GM21786 (cell line): ENCODE measurements around the gene UBL7.

Experiments
- ATAC-seq: cut with Tn5 transposase; IDR thresholded peaks from one replicate; pipeline ENCODE4 v1.9.1; 2021; ENCODE audit not compliant: unreplicated experiment

UBL7 gene

DNA sequence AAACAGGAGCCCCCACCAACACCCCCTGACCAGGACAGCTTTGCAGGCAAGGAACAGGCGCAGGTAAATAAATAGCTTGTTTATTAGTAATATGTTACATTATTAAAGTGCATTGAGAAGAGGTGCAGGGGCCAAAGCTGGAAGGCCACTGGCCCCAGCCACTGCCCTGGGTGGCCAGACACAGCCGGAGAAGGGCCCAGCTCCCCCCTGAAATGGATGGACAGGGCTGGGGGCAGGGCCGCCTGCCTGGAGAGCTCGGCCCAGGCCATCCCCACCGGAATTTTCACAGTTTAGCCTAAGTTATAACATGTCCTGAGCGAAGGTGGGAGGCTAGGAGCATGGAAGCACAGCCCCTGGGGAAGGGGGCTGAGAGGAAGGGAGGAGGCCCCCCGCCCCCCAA is 51.7 kb downstream of the UBL7 start:
- ATAC-seq, result no peak

DNA sequence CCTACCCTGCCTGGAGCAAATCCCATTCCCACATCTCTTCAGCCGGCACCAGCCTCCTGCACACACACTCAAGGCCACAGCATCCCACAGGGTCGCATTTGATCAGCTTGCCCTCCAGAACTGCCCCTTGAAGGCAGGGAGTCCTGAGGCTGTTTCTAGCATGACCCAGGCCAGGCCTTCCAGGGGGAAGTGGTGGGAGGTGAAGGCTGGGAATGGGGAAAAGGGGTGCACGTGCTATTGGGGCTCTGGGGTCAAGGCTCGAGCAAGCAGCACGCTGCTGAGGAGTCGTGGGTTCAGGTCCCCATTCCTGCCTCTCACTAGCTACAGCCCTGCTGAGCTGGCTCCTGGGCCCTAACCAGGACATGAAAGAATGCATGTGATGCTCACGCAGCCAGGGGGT is 52.1 kb downstream of the UBL7 start:
- no peak for ATAC-seq

DNA sequence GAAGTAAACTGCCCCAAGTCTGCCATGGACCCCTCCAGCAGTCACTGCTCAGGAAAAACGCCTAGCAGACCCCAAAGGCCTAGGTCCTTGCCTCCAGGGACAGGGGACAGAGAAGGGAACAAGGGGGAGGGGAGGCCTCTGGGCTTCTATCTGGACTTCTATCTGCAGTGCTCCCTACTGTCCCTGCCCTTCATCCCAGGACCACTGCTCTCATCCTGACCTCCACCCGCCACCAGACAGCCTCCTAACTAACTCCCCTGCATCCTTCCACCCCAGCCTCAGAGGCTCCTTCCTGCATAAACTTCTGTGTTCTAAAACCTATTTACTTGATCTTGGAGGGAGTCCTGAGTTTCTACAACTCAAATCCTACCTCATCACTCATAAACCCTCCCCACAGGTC is 52.6 kb downstream of the UBL7 start:
- ATAC-seq, result no peak

DNA sequence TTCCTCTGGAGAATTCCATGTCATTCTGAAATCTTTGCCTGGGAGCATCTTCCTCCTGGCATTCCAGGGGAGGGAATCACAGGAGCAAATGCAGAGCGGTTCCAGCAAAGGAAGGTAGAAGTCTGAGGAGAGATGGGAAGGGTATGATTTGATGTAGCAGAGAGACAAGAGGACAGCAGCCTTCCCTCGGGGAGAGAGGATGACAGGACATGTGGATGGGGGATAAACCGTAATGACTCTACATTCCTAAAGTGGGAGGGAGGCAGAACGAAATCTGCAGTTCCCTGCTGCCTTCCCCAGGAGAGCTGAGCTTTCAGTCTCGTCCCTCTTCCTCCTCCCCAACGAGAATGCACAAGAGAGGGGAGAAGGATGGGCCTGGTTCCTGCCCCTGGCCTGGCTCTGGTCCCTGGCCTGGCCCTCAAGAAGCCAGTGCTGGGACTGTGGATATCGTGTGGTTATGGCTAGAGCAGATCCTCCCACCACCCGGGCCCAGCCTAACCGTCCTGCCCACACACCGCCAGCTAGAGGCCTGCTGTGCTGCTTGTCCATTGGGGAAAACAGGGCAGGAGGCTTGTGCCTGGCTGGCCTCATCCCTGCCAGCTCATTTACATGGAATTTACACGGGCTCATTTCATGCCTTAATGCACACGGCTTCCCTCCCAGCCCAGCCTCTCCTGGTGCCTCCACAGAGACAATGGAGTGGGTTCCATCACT is 53.8 kb downstream of the UBL7 start:
- ATAC-seq, result no peak

DNA sequence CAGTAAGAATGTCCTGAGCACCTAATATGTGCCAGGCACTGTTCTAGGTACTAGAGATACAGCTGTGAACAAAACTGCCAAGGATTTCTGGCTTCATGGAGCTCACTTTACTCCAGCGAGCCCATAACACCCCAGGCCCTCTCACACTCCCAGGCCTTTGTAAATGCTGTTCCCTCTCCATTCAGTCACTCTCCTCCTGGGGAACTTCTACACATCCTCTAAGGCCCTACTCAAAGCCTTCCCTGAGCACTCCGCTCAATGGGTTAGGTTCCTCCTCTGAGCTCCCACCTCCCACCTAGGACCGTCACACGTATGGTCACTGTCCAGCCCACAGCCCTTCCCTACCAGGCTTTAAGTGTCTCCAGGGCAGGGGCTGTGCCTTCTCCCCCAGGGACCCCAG is 54.4 kb downstream of the UBL7 start:
- ATAC-seq, result no peak

DNA sequence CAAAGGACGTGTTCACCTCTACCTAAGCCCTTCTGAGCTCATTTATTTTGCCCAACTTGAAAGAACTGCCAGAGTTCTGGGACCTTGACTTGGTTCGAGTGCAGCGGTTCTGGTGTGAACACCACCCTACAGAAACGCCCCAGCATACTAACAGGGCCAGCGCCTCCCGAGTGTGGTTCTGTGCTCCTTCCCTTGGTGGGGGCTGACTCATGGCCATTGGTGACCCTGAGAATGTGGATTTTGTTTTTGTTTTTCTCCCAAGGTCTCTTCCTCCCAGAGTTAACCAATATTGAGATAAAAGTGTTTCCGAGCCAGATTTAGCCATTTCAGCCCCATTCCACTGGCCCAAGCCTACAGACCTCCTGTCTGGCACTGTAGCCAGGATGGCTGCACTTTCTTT is 55.1 kb downstream of the UBL7 start:
- ATAC-seq, result no peak

DNA sequence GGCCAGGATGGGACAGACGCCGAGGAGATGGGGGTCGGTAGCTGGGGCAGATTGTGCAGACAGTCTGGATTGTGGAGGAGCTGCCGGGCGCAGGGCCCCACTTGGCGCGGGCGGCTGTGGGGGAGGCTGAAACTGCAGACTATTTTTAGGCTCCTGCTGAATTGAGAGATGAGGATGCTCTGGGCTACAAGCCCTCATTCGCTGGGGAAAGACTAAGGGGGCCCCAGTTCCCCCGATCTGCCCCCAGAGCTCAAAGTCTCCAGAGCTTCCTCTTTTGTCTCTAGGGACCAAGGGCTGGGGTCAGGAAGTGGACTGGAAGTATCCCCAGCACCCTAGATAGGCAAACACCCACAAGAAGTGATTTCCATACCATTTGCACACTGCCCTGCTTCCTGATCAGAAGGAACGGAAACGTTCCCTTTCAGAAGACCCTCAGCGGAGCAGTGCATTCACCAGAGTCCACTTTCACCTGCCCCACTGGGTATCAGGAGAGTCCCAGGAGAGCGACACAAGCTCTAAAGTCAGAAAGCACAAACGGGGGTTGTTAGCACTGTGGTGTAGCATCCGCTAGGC is 56.9 kb downstream of the UBL7 start:
- ATAC-seq, result peak; percentile 35

DNA sequence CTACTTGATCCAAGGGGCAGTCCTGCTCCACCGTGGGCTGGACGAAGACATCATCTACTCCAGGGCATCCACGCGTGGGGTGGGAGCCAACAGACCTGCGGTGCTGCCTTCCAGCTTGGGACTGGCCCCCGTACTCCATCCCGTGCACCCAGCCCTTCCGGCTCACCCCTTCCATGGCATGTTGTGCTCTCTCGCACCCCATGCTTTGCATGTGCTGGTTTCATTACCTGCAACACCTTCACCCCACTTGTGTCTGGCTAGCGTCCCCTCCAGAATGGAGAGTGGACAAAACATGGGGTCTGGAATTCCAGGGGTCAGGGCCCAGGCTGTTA is 57.4 kb downstream of the UBL7 start:
- peak; percentile 18 for ATAC-seq

DNA sequence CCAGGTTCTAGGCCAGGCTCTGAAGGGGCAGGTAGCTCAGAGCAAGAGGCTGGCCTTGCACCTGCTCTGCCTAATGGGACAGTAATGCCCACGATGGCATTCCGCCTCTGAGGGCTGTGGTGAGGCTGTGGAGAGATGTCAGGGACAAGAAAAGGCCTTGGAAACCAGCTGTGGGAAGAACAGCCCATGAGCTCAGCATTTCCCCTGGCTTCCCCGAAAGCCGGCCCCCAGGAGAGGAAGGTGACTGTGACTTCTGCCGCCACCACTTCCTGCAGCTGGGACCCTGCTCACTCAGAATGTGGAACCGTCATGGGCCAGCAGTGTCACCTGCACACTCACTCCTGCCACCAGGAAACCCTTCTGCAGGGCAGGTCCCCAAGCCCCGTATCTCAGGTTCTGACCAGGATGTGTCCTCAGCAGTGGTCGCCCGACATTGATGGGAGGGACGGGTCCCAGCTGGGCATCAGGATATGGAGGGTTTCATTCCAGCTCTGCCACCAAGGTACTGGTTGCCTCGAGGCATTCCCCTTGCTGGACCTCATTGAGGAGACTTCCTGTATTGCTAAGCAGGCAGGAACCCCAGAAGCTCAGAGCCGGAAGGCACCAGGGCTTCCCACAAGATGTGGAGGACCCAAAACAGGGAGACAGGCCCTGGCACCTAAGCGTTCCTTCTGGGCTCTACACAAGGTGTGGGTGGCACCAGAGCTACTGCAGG is 57.9 kb downstream of the UBL7 start:
- peak; percentile 25 for ATAC-seq

DNA sequence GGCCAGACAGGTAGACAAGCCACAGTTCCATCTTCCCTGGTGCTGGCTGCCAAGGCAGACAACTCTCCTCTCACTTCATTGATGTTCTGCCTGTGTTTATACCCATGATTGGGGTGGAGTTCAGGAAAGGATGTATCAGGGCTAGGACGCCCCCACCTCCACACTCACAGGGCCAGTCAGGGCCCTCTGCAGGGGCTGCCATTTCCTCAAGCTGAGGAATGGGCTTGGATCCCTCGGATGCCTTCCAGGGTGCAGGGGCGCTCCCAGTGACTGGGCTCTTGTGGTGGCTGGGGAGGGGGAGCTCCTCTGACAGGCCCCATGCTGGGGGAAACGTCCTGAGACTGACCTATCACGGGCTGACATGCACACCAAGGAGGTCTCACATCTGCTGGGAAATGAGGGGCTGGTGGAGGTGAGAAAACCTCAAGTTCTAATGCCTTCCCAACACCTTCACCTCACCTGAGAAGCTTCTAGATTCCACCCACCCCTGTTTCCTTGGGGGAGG is 58.6 kb downstream of the UBL7 start:
- ATAC-seq, result no peak

DNA sequence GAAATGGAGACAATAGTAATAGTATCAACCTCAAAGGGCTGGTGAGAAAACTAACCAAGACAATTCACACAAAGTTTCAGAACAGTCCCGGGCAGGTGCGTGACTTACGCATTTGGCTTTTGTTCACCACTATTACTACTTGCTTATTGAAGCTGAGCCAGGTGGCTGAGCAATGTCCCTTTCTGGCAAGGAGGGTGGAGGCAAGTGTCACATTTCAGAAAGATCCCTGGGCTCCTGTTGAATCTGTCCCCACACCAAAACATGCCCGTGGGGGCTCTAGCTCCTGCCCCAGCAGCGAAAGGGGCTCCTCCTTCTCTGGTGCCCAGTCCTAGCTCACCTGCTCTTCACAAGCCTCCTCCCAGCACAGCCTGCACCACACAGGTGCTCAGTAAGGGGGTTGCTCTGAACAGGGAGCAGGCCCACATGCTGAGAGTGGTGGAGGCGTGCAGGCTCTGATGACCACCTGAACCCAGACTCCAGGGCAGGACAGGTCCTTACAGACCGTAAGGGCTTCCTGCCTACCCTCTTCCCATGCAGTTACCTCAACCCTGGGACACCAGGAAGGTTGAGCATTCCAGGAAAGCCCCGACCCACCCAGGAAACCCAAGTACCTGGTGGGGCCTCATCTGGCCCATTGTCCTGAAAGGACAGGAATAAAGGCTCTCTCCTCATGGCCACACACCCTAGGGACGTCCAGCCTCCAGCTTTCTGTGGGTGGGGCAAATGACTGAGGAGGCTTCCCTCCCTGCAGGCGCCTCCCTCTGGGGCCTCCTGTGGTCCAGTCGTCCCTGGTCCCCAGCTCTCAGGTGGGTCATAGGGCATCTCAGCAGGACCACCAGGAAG is 59.8 kb downstream of the UBL7 start:
- no peak for ATAC-seq

DNA sequence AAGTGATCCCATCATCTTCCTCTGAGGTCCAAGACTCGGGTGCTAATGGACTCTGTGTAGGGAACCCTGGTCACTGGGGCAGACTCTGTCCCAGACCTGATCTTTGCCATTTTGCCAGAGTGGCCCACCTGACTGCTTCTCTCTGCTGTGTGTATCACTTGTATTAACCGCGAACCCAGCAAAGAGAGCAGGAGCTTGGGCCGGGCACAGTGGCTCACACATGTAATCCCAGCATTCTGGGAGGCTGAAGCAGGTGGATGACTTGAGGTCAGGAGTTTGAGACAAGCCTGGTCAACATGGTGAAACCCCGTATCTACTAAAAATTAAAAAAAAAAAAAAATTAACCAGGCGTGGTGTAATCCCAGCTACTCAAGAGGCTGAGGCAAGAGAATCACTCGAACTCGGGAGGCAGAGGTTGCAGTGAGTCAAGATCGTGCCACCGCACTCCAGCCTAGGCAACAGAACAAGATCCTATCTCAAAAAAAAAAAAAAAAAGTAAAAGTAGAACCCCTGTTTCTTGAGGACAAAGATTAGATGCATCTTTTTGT is 60.6 kb downstream of the UBL7 start:
- ATAC-seq, result no peak

DNA sequence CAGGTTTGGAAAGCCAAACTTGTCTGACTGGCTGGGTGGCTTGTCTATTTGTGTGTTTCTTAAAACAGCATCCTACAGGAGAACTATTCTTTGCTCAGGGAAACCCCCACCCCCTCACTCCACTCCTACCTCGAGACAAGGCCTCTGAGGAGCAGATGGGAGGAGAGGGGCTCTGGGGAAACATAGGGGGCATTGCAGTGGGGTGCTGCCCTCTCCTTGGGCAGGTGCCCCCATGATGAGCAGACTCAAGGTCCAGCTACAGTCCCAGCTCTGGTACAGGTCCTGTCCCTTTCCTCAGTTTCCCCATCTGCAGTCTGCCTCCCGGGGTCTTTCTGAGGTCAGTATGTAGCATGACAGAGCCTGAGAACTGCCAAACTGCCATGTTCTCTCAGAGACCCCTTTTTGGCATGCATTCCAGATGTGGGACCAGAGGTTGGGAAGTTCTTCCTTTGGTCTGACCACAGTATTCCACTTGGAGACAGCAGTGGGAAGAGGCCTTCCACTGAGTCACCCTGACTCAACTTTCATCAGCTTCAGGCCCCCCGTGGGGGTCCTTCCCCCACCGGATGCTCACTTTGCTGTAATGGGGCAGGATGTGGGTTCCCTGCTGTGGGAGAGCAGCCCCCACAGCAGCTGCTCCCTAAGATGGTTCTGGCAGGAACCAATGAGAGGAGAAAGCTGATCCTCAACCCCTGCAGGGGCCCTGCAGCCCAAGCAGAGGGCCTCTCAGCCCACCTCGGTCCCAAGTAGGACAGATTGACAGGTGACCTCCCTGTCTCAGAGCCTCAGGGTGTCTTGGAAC is 61.2 kb downstream of the UBL7 start:
- ATAC-seq, result no peak

DNA sequence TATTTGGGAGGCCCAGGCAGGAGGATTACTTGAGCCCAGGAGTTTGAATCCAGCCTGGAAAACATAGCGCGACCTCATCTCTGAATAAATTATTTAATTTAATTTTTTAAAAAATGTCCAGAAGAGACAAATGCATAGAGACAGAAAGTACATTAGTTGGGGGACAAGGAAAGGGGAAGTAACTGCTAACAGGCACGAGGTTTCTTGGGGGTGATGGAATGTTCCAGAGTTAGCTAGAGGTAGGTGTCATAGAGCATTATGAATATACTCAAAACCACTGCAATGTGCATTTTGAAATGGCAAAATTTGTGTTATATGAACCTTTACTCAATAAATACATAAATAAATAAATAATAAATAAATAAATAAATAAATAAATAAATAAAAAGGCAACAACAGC is 61.9 kb downstream of the UBL7 start:
- no peak for ATAC-seq

DNA sequence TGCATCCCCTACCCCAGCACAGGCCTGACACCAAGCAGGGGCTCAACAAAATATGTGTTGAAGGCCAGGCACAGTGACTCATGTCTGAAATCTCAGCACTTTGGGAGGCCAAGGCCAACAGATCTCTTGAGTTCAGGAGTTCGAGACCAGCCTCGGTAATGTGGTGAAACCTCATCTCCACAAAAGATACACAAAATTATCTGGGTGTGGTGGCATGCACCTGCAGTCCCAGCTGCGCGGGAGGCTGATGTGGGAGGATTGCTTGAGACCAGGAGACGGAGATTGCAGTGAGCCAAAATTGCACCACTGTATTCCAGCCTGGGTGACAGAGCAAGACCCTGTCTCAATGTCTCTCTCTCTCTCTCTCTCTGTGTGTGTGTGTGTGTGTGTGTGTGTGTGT is 62.8 kb downstream of the UBL7 start:
- ATAC-seq, result no peak

DNA sequence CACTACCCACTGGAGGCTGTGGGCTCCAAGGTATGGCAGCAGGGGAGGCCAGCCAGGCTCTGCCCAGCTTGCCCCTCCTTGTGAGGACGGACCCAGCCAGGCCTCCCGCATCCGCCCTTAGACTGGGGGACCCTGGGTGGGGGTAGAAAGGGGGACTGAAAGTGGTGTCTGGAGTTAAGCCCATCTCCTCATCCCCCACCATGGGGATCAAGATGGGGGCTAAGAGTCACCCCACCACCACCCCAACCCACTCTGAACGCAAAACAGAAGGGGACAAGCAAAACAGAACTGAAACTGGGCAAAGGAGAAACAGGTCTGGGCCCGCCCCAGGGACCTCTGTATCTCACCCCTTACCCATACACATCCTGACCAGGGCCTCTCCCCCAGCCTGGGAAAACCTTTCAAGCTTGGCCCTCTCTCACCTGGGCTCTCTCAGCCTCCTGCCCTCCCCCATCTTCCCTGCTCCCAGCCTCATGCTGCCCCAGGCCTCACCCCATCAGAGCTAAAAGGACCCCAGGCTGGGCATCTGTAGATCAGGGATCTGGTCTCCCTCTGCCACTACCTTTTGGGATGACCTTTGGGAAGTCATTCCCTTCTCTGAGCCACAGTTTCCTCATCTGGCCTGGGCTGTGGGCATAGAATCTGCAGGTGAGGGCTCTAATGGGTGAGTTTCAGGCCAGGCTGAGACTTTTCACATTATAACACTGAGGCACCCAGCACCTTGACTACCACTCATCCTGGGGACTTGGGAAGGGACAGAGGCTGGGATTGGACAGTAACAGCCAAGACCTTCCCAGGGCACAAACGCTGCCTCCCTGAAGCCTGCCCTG is 63.5 kb downstream of the UBL7 start:
- peak; percentile 33 for ATAC-seq

DNA sequence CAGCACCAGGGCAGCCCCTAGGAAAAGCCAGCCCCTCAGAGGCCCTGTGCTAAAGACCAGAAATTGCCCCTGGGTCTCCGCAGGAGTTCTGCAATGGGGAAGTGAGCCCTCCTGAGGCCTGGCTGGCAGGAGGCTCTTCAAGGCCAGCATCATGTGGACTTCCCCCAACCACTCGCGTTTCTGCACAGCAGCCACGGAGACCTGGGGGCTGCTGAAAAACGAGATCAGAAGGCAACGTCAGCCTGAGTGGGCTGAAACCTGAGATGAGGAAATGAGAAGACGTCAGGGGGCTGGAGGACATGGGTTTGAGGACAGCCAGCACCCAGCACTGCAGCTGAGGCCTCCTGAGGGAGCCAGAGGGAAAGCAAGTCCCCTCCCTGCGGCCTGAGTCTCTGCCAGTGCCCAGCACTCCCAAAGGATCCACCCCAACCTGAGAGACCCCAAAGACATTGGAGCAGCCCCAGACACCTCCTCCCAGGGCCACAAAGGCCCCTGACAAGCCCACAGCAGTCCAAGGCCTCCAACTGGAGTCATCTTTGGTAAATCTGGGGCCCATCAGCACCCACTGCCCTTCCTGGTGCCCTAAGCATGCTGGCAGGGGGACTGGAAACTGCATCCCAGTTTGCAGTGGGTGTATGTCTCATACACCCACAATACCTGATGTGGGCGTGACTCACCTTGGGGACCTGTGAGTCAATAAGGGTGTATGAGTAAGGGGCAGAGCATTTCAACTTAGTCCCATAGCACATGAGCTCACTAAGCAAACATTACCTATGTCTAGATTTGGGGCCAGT is 64.3 kb downstream of the UBL7 start:
- ATAC-seq, result peak; percentile 29

DNA sequence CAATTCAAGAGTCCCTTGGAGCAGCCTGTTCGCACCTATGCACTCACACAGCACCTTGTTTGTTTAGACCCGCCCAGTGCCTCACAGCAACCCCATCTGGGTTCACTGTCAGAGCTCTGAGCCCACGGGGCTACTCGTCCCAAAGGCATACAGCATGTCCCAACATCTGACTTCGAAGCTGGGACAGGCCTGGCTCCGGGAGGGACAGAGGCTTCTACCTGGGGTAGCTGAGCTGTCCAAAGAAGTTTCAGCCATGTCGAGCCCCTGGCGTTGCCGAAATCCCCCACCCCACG is 64.9 kb downstream of the UBL7 start:
- peak; percentile 1 for ATAC-seq
